ENCODE results near the gene PSG5.
"Not testable (repeated sequence)": the region's sequence is repeated elsewhere in the genome, so short reads cannot be mapped to it uniquely, and the experiment has no call there.

The PSG5 gene

GRCh38 chr19:43203611-43204010 lies 17.3 kb upstream of the PSG5 start:
- not testable (repeated sequence) for DNase-seq (ENCODE audit: low read depth); H3K4me3 ChIP-seq (ENCODE audit: low read depth, low read length)

GRCh38 chr19:43201891-43202290 lies 15.6 kb upstream of the PSG5 start:
- not testable (repeated sequence) for H3K4me3 ChIP-seq (ENCODE audit: low read depth, low read length); DNase-seq (ENCODE audit: low read depth)

GRCh38 chr19:43201337-43201801 lies 15.0 kb upstream of the PSG5 start:
- not testable (repeated sequence) for H3K4me3 ChIP-seq (ENCODE audit: low read depth, low read length); DNase-seq (ENCODE audit: low read depth)

- H3K4me3 ChIP-seq (ENCODE audit: low read depth, low read length); DNase-seq (ENCODE audit: low read depth): not testable (repeated sequence)
- TF ChIP-seq CTCF (IDR thresholded peaks at IDR 0.05; ENCODE audit: low read depth, low read length): peak; percentile 10
These were observed 12.5 kb upstream of the PSG5 start for GRCh38 chr19:43198686-43199419.

GRCh38 chr19:43197666-43198397 lies 11.5 kb upstream of the PSG5 start:
- H3K4me3 ChIP-seq (ENCODE audit: low read depth, low read length); DNase-seq (ENCODE audit: low read depth): not testable (repeated sequence)

GRCh38 chr19:43194397-43194796 lies 8.1 kb upstream of the PSG5 start:
- H3K4me3 ChIP-seq (ENCODE audit: low read depth, low read length); DNase-seq (ENCODE audit: low read depth): not testable (repeated sequence)

- DNase-seq (ENCODE audit: low read depth); H3K4me3 ChIP-seq (ENCODE audit: low read depth, low read length): not testable (repeated sequence)
These were observed 6.2 kb upstream of the PSG5 start for GRCh38 chr19:43192381-43193155.

- not testable (repeated sequence) for H3K4me3 ChIP-seq (ENCODE audit: low read depth, low read length); DNase-seq (ENCODE audit: low read depth)
- TF ChIP-seq CTCF (IDR thresholded peaks at IDR 0.05; ENCODE audit: low read depth, low read length): peak; percentile 27
These were observed 1.8 kb upstream of the PSG5 start for GRCh38 chr19:43188092-43188491.

GRCh38 chr19:43181869-43182771 lies 4.2 kb downstream of the PSG5 start:
- DNase-seq (ENCODE audit: low read depth); H3K4me3 ChIP-seq (ENCODE audit: low read depth, low read length): not testable (repeated sequence)

GRCh38 chr19:43179569-43180147 lies 6.7 kb downstream of the PSG5 start:
- H3K4me3 ChIP-seq (ENCODE audit: low read depth, low read length); DNase-seq (ENCODE audit: low read depth): not testable (repeated sequence)

- not testable (repeated sequence) for H3K4me3 ChIP-seq (ENCODE audit: low read depth, low read length); DNase-seq (ENCODE audit: low read depth)
These were observed 7.8 kb downstream of the PSG5 start for GRCh38 chr19:43178577-43178976.

GRCh38 chr19:43165906-43166305 lies 20.4 kb downstream of the PSG5 start:
- not testable (repeated sequence) for H3K4me3 ChIP-seq (ENCODE audit: low read depth, low read length); DNase-seq (ENCODE audit: low read depth)

- not testable (repeated sequence) for DNase-seq (ENCODE audit: low read depth); H3K4me3 ChIP-seq (ENCODE audit: low read depth, low read length)
These were observed 23.2 kb downstream of the PSG5 start for GRCh38 chr19:43163135-43163534.

GRCh38 chr19:43162261-43162660 lies 24.1 kb downstream of the PSG5 start:
- not testable (repeated sequence) for H3K4me3 ChIP-seq (ENCODE audit: low read depth, low read length); DNase-seq (ENCODE audit: low read depth)

All from NB4 (cell line).